Pancreas (tissue), 10 donors: ENCODE measurements around the gene ERCC8. TPM values are rescaled to one million over a fixed set of nuclear protein-coding genes. Genes with fewer than 3 reads are reported as not detected.

Source experiments
- ATAC-seq, 4 donors: fragments of 200-7000 bp; cut with Tn5 transposase; one replicate each; pipeline versions ENCODE4 v1.8.0 to v1.9.1; 2020; ENCODE audit warnings: mild to moderate bottlenecking in 4 of 4, moderate library complexity in 4 of 4
- DNase-seq, 6 donors: peaks; one replicate each; pipeline ENCODE4 v3.0.0-alpha.2; 2020
- FAIRE-seq: peaks from 2 replicates; lab custom pipeline; 2012; peaks lifted over from hg19 to GRCh38; lab: Jason Lieb, UNC
- H3K27ac ChIP-seq, 4 donors: fragments of 200-600 bp; sonication (generic); 1 replicate in 3 of 4; 2 replicates in 1 of 4; pipeline versions ENCODE4 v1.5.0 to v1.8.0; 2020
- H3K27me3 ChIP-seq, 4 donors: fragments of 200-600 bp; one replicate each; pipeline ENCODE4 v1.8.0; 2021
- H3K36me3 ChIP-seq, 3 donors: fragments of 200-600 bp; sonication (generic) in 1 of 3; one replicate each; pipeline versions ENCODE4 v1.5.0 to v1.8.0; 2020 to 2021
- H3K4me1 ChIP-seq, 3 donors: fragments of 200-600 bp; one replicate each; pipeline ENCODE4 v1.8.0; 2021
- H3K4me3 ChIP-seq, 4 donors: fragments of 200-600 bp; sonication (generic) in 2 of 4; one replicate each; pipeline versions ENCODE4 v1.5.0 to v1.8.0; 2020 to 2021
- H3K9me3 ChIP-seq, 4 donors: fragments of 200-600 bp; one replicate each; pipeline ENCODE4 v1.8.0; 2021
- CTCF ChIP-seq, 4 donors: fragments of 200-600 bp; sonication (generic) in 3 of 4; IDR thresholded peaks; one replicate each; pipeline versions ENCODE4 v1.5.0 to v1.8.0; 2021; ENCODE audit warnings: antibody characterized with exemption in 4 of 4
- WGBS, 2 donors: extraction: QIAGEN DNeasy Blood & Tissue Kit; methylation state at CpG; one replicate each; pipeline ENCODE4 v1.1.7; 2013; 5-methylcytosine and 5-hydroxymethylcytosine counted together
- intact Hi-C, 3 donors: fragments of 100-400 bp; cut with DNase I; formaldehyde crosslinking; loops; one replicate each; pipeline versions ENCODE4 v1.11.1 to v1.14.2; 2022
- polyA plus RNA-seq, 2 donors: library from polyadenylated mRNA; stranded (reverse); fragments of 200-250 nt; gene quantifications; one replicate each; pipeline ENCODE4 v1.2.3, GENCODE V29; 2013
- total RNA-seq, 6 donors: library from RNA; stranded (reverse); fragmentation: NEBNext Ultra II Directional in 4 of 6; extraction: Animal tissue kit (Norgen Biotek cat#: 25700) in 4 of 6; gene quantifications; one replicate each; pipeline versions ENCODE4 v1.2.1 to v1.2.4, GENCODE V29; 2021 to 2023
- donor health status: healthy with polysubstance abuse.
- donor health status: DM: no; HTN: no; CAD: no; lungs with moderate emphysema.
- donor health status: DM: no; HTN: no; CAD: no.
- donor health status: control.
- donor health status: control.
- donor health status: Bipolar disorder and iron deficiency.
- donor health status: DM: yes; HTN: yes; CAD: no.
- donor health status: DM: no; HTN: no; CAD: no.
- donor health status: DM: no; HTN: no; CAD: no.
- donor health status: DM: yes; HTN: yes; CAD: no.

The ERCC8 gene
- total and polyA plus RNA-seq, 8 donors: 2.6 to 5.0 (median 4.0) TPM

- H3K4me3 ChIP-seq: no peak overlapping the region
- H3K9me3 ChIP-seq: no peaks in the 10 kb centered on the region
- H3K27me3 ChIP-seq: no peaks in the 10 kb centered on the region
- H3K36me3 ChIP-seq: no peaks in the 10 kb centered on the region
- DNase-seq (no peak), FAIRE-seq (no peak), ATAC-seq (no peak)
- H3K27ac ChIP-seq: no peak overlapping the region
- H3K4me1 ChIP-seq: peaks cover 0 to 4% (median 0%) of the 10 kb centered on the region in 3 donors
- TF ChIP-seq CTCF (IDR thresholded peaks at IDR 0.05): no peak
- intact Hi-C loops: loop anchor here in 1 of 3 donors (10.0 kb wide), 1 partner anchor 977 kb away; no protein-coding TSS in a partner anchor
Observed at GRCh38 chr5:60958088-60958487, 13.2 kb upstream of the ERCC8 start.

GRCh38 chr5:60955239-60955638, 10.4 kb upstream of the ERCC8 start:
- H3K27me3 ChIP-seq: no peaks in the 10 kb centered on the region
- no peaks in the 10 kb centered on the region for H3K36me3 ChIP-seq
- H3K9me3 ChIP-seq: no peaks in the 10 kb centered on the region
- no peak overlapping the region for H3K27ac ChIP-seq
- no peak for TF ChIP-seq CTCF (IDR thresholded peaks at IDR 0.05)
- no peak overlapping the region for H3K4me3 ChIP-seq
- ATAC-seq (no peak), FAIRE-seq (no peak), DNase-seq (no peak)
- 93 to 97% methylated on average over 3 of the region's 3 CpGs for WGBS, 2 donors
- H3K4me1 ChIP-seq: peaks cover 0 to 4% (median 0%) of the 10 kb centered on the region in 3 donors
- intact Hi-C loops: loop anchor here in 1 of 3 donors (10.0 kb wide), 1 partner anchor 980 kb away; no protein-coding TSS in a partner anchor

- no peak for FAIRE-seq
- Histone ChIP-seq H3K4me3 (no peak overlapping the region), H3K4me1 (peaks cover 0 to 8% (median 5%) of the 10 kb centered on the region in 3 donors), H3K36me3 (no peaks in the 10 kb centered on the region), H3K27ac (no peak overlapping the region), H3K9me3 (no peaks in the 10 kb centered on the region), H3K27me3 (no peaks in the 10 kb centered on the region)
- WGBS, 2 donors: 91 to 100% methylated on average over 1 of the region's 1 CpG
- no peak for TF ChIP-seq CTCF (IDR thresholded peaks at IDR 0.05)
- intact Hi-C loops: no loop called here
- no peak for ATAC-seq
- DNase-seq: no peak
Observed at GRCh38 chr5:60948738-60949137, 3.9 kb upstream of the ERCC8 start.

DNA sequence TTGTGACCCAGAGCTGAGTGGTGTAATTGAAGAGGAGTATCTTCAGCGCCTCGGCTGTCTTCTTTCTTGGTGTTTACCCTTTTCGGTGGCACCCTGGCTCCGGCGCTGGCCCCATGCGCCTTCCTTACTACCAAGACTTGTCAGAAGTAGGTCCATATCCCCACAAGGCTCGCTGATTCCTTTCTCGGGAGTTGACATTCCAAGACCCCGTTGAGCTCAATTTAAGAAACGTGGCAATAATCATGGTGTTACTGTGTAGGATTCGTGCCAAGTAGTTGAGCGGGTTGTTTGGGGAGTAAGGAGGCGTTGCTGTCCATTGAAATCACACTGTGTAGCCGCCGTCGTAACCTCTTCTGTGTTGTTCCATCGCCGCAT, 930 bp upstream of the ERCC8 start:
- DNase-seq (peak in 5 of 6 donors; percentile 6 to 68 (median 32)), FAIRE-seq (no peak), ATAC-seq (peak; percentile 35 to 62 (median 58))
- Histone ChIP-seq H3K4me1 (peaks cover 0 to 11% (median 8%) of the 10 kb centered on the region in 3 donors), H3K36me3 (no peaks in the 10 kb centered on the region), H3K4me3 (peak overlapping the region; percentile 50 to 72 (median 61)), H3K27ac (peak overlapping the region; percentile 56 to 80 (median 66)), H3K9me3 (no peaks in the 10 kb centered on the region), H3K27me3 (no peaks in the 10 kb centered on the region)
- no peak for TF ChIP-seq CTCF (IDR thresholded peaks at IDR 0.05)
- intact Hi-C loops: no loop called here
- 1% methylated on average over 18 of the region's 18 CpGs for WGBS, 2 donors

DNA sequence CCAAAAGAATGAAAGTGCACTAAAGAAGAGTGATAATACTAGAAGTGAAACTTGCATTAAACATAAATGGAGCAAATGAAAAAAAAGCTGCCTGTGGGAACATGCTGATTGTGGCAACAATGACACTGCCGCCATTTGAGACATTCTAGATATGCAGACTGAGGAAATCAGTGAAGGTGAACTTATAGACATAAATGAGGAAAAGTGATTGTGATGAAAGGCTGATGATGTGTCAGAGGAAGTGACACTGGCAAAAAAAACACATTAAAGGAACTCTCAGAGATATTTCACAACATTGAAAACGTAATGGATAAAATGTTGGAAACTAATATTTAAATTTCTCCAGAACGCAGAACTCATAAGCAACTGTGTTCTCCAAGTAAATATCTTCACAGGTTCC, 1.2 kb downstream of the ERCC8 start:
- Histone ChIP-seq H3K27me3 (no peaks in the 10 kb centered on the region), H3K4me3 (no peak overlapping the region), H3K36me3 (no peaks in the 10 kb centered on the region), H3K27ac (no peak overlapping the region), H3K9me3 (no peaks in the 10 kb centered on the region), H3K4me1 (peaks cover 0 to 11% (median 8%) of the 10 kb centered on the region in 3 donors)
- TF ChIP-seq CTCF (IDR thresholded peaks at IDR 0.05): no peak
- DNase-seq: no peak
- FAIRE-seq: no peak
- ATAC-seq: no peak
- 52 to 57% methylated on average over 3 of the region's 3 CpGs for WGBS, 2 donors
- intact Hi-C loops: no loop called here
